Midbrain (tissue), 1 donor: Measurements from ENCODE around the gene SCN8A.

ENCODE experiments used
- DNase-seq: peaks from one replicate; lab custom pipeline; 2025; lab: John Stamatoyannopoulos, UW

The SCN8A gene

DNA sequence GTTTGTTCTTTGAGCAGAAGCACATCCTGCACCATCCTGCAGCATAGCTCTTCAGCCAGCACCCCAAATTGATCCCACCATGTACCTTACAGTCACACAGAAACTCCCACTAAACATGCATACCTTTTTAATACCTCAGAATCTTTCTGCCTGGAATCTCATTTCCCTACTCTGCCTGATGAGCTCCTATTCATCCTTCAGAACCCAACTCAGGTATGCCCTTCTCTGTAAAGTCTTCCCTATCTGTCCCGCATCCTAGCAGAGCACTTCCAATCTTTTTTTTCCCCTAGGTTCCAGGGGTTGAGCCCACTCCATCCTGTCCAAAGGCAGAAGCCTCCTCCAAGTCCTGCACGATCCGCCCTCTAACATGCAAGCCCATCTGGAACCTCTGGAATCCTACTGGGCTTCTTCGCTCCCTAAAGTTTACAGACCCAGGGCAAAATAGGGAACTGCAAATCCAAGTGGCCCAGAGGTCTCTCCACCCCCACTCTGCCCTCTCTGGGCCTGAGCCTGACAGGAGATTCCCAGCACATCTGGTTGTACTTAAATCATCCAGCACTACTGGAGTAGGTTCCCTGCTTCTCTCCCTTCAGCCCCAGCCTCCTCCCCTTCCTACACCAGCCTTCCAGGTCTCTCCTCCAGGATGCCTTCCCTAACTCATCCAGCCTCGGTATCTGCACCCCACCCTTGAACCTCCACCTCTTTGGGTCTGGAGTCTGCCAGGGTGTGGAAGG, 261.5 kb downstream of the SCN8A start:
- DNase-seq: no peak

DNA sequence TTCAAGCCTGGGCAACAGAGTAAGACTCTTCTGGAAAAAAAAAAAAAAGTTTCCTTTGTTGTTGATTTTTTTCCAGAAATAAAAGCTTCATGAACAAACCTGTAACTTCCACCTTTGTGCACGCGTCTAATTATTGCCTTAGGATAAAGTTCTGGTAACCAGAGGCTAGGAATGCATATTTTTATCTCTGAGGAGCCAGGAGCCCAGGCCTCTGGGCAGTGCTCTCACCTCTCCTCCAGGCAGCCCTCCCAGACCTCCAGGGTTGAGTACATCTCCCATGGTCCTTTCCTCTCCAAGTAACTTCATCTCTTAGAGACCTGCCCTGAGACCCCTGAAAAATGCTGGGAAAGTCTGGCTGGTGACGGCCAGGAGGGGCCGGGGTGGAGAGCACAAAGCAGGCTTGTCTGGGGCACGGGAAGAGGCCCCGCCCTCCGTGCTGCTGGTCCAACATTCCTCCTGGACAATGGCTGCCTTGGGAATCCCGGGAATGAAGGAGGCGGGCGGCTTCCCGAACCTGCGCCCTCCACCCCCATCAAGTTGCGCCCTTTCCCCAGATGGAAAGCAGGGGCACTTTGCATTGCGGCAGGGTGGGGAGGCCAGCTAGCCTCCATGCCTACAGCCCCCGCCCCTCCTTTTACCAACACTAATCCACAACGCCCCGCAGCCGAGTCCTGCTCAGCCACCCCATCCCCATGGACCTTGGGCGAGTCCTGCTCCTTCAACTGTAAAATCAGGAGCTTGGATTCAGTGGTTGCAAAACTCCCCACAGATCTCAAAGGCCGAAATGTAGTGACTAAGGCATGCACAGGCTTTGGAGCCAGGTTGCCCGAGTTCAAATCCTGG, 264.8 kb downstream of the SCN8A start:
- no peak for DNase-seq

GRCh38 chr12:51860986-51861385, 270.0 kb downstream of the SCN8A start:
- no peak for DNase-seq
